ENCODE results near the gene CYSLTR2. TPM values are rescaled to one million over a fixed set of nuclear protein-coding genes. Genes with fewer than 3 reads are reported as not detected.

CYSLTR2 gene
- total RNA-seq, result 1.4 TPM
- polyA plus RNA-seq (ENCODE audit: insufficient read depth, low read depth, low replicate concordance), result 1.2 TPM
- long read RNA-seq, donor 1, result 0 reads
- long read RNA-seq, donor 2, full-length matches to known transcripts, result 1 of 1 reads
- long read RNA-seq, donor 2, partial matches to known transcripts, result 0 of 1 reads
- long read RNA-seq, donor 2, other reads (novel, unspliced or antisense), result 0 of 1 reads
- long read RNA-seq, donor 3, full-length matches to known transcripts, result 1 of 1 reads
- long read RNA-seq, donor 3, partial matches to known transcripts, result 0 of 1 reads
- long read RNA-seq, donor 3, other reads (novel, unspliced or antisense), result 0 of 1 reads
- long read RNA-seq, donor 4, result 0 reads
- long read RNA-seq, donor 5, result 0 reads
- long read RNA-seq, donor 6, result 0 reads
- long read RNA-seq, donor 7, result 0 reads
- long read RNA-seq, donor 8, result 0 reads
- long read RNA-seq, donor 9, result 0 reads
- long read RNA-seq, donor 10, full-length matches to known transcripts, result 1 of 1 reads
- long read RNA-seq, donor 10, partial matches to known transcripts, result 0 of 1 reads
- long read RNA-seq, donor 10, other reads (novel, unspliced or antisense), result 0 of 1 reads

GRCh38 chr13:48653472-48653939 is at the start of gene CYSLTR2:
CYSLTR2 (plus strand) TSS chr13:48653929; CDS start chr13:48706818, 52,889 bp downstream.
- H3K27ac ChIP-seq (ENCODE audit: low read depth in 2 of 2, low read length in 2 of 2), result no peak within 1 kb of the TSS
- no peak within 1 kb of the TSS for H3K9ac ChIP-seq (ENCODE audit: low read length in 3 of 3)
- no peaks in the 10 kb centered on the region for H3K27me3 ChIP-seq (ENCODE audit: control insufficient read depth, insufficient read depth, low read length)
- H3K36me3 ChIP-seq (ENCODE audit: control insufficient read depth in 2 of 3, insufficient read depth in 3 of 3, low read length in 3 of 3), result no peaks in the 10 kb centered on the region
- DNase-seq, result peak in 2 of 5 donors; percentile 66 to 68
- H3K4me1 ChIP-seq (ENCODE audit: control insufficient read depth in 2 of 3, insufficient read depth in 2 of 3, low read depth in 1 of 3, low read length in 3 of 3), result no peaks in the 10 kb centered on the region
- no peak within 1 kb of the TSS for H3K4me3 ChIP-seq (ENCODE audit: low read length in 3 of 3)
- TF ChIP-seq CTCF (IDR thresholded peaks at IDR 0.05; ENCODE audit: borderline replicate concordance, extremely low read depth, insufficient read depth), result no peak
- intact Hi-C loops (cut with DNase I), result no loop called here
- no peaks in the 10 kb centered on the region for H3K9me3 ChIP-seq (ENCODE audit: control insufficient read depth in 2 of 3, insufficient read depth in 1 of 3, low read length in 3 of 3)
- no peak for FAIRE-seq

- no peak overlapping the region for H3K4me3 ChIP-seq (ENCODE audit: low read length in 3 of 3)
- H3K27ac ChIP-seq (ENCODE audit: low read depth in 2 of 2, low read length in 2 of 2), result no peak overlapping the region
- no peak for FAIRE-seq
- no peaks in the 10 kb centered on the region for H3K36me3 ChIP-seq (ENCODE audit: control insufficient read depth in 2 of 3, insufficient read depth in 3 of 3, low read length in 3 of 3)
- intact Hi-C loops (cut with DNase I), result no loop called here
- no peak for TF ChIP-seq CTCF (IDR thresholded peaks at IDR 0.05; ENCODE audit: borderline replicate concordance, extremely low read depth, insufficient read depth)
- no peaks in the 10 kb centered on the region for H3K27me3 ChIP-seq (ENCODE audit: control insufficient read depth, insufficient read depth, low read length)
- no peak overlapping the region for H3K9ac ChIP-seq (ENCODE audit: low read length in 3 of 3)
- no peaks in the 10 kb centered on the region for H3K9me3 ChIP-seq (ENCODE audit: control insufficient read depth in 2 of 3, insufficient read depth in 1 of 3, low read length in 3 of 3)
- no peak for DNase-seq
- no peaks in the 10 kb centered on the region for H3K4me1 ChIP-seq (ENCODE audit: control insufficient read depth in 2 of 3, insufficient read depth in 2 of 3, low read depth in 1 of 3, low read length in 3 of 3)
These were observed 38.7 kb upstream of the CYSLTR2 start for GRCh38 chr13:48615049-48615448.

- H3K9ac ChIP-seq (ENCODE audit: low read length in 3 of 3), result no peak overlapping the region
- FAIRE-seq (no peak), DNase-seq (no peak)
- intact Hi-C loops (cut with DNase I), result no loop called here
- H3K9me3 ChIP-seq (ENCODE audit: control insufficient read depth in 2 of 3, insufficient read depth in 1 of 3, low read length in 3 of 3), result no peaks in the 10 kb centered on the region
- no peak overlapping the region for H3K27ac ChIP-seq (ENCODE audit: low read depth in 2 of 2, low read length in 2 of 2)
- no peak for TF ChIP-seq CTCF (IDR thresholded peaks at IDR 0.05; ENCODE audit: borderline replicate concordance, extremely low read depth, insufficient read depth)
- no peak overlapping the region for H3K4me3 ChIP-seq (ENCODE audit: low read length in 3 of 3)
- no peaks in the 10 kb centered on the region for H3K36me3 ChIP-seq (ENCODE audit: control insufficient read depth in 2 of 3, insufficient read depth in 3 of 3, low read length in 3 of 3)
- H3K4me1 ChIP-seq (ENCODE audit: control insufficient read depth in 2 of 3, insufficient read depth in 2 of 3, low read depth in 1 of 3, low read length in 3 of 3), result no peaks in the 10 kb centered on the region
- no peaks in the 10 kb centered on the region for H3K27me3 ChIP-seq (ENCODE audit: control insufficient read depth, insufficient read depth, low read length)
These were observed 34.8 kb upstream of the CYSLTR2 start for GRCh38 chr13:48618937-48619336.

All from kidney (tissue), 22 donors.